CD4-positive, alpha-beta T cell treated with Interleukin-12 subunit alpha and Interleukin-12 subunit beta, for 1 hour (primary cell): ENCODE results near the gene SMIM44.

Experiments
- DNase-seq: peaks from one replicate; pipeline ENCODE4 v3.0.0-alpha.2; 2020

Gene SMIM44

GRCh38 chr19:3475449-3475848, 7.8 kb downstream of the SMIM44 start:
- DNase-seq = no peak

- no peak for DNase-seq
Measured at GRCh38 chr19:3474614-3475013, 8.6 kb downstream of the SMIM44 start.

- DNase-seq = no peak
Measured at GRCh38 chr19:3474010-3474409, 9.2 kb downstream of the SMIM44 start.

- DNase-seq = peak; percentile 30
Measured at GRCh38 chr19:3471954-3472655, 11.1 kb downstream of the SMIM44 start.

GRCh38 chr19:3470500-3471128, 12.6 kb downstream of the SMIM44 start:
- no peak for DNase-seq

- no peak for DNase-seq
Measured at GRCh38 chr19:3469638-3470499, 13.4 kb downstream of the SMIM44 start.

- no peak for DNase-seq
Measured at GRCh38 chr19:3468211-3468610, 15.0 kb downstream of the SMIM44 start.

- no peak for DNase-seq
Measured at GRCh38 chr19:3467437-3468198, 15.6 kb downstream of the SMIM44 start.

GRCh38 chr19:3466635-3467034, 16.6 kb downstream of the SMIM44 start:
- no peak for DNase-seq

- no peak for DNase-seq
Measured at GRCh38 chr19:3465552-3465951, 17.7 kb downstream of the SMIM44 start.

GRCh38 chr19:3464587-3465235, 18.5 kb downstream of the SMIM44 start:
- no peak for DNase-seq

GRCh38 chr19:3463714-3464586, 19.3 kb downstream of the SMIM44 start:
- no peak for DNase-seq

GRCh38 chr19:3462991-3463713, 20.1 kb downstream of the SMIM44 start:
- DNase-seq = no peak

GRCh38 chr19:3459965-3460582, 23.2 kb downstream of the SMIM44 start:
- no peak for DNase-seq

GRCh38 chr19:3459089-3459881, 24.0 kb downstream of the SMIM44 start:
- no peak for DNase-seq

GRCh38 chr19:3458229-3459088, 24.8 kb downstream of the SMIM44 start:
- DNase-seq = no peak

- no peak for DNase-seq
Measured at GRCh38 chr19:3457528-3458228, 25.6 kb downstream of the SMIM44 start.
